ENCODE results near the gene APOB.

Gene APOB

DNA sequence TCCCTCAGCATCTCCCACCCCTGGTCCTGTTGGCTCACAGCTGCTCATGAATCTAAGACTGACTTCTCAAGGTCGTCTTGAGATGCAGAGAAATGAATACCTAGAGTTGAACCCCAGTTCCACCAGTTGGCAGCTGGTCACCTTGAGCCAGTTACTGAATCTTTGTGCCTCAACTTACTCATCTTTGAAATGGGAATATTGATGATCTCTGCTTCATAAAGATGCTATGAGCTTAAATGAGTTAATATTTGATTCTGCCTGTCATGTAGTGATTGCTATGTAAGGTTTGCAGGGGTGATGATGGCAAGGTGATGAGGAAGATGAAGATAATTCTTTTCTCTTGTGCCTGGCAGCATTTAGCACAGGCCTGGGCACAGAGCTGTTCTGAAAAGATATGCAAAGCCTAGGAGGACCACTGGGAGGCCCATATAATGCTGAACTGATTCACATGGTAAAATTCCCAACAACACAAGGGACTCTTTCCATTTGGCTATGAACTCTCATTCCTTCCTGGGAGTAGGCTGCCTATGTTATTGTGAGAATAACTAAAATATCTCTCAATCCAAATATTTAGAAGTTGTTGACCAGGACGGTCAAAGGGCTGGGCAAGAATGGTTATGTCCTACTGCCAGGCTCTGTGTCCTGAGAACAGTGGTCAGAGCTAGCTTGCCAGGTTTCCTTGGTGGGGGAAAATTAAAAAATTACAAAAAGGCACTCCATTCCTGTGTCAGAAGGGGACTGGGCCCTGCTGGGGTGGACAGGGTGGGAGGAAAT is 70.9 kb downstream of the APOB start:
- DNase-seq = no peak

DNA sequence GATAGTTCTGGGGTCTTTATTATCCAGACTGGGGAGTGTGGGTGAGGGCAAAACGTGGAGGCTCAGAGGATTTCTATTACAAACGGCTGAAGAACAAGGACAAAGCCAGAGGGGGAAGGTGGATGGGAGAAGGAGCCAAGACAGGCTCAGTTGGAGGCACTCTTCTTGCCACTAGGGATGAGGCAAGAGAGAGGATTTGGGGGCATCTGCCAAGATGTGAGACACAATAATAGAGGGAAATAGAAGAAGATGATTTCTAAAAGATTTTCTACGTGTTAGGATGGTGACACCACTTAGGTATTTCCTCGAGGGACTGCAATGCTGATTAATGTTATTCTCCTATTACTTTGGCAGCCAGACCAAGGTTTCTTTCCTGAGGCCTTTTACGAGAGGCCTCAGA is 71.8 kb downstream of the APOB start:
- DNase-seq = no peak

DNA sequence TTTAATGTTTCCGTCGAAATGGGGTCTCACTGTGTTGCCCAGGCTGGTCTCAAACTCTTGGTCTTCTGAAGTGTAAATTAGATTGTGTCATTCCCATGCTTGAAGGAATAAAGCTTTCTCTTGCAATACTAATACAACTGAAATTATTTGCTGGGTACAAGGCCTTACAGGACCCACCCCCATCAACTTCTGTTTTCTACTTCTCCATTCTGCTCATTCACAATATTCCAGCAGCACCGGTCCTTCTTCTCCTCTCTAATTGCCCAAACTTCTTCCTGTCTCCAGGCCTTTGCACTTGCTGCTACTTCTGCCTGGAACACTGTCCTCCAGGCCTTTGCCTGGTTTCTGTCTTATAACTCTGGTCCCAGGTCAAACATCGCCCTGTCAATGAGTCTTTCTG is 73.8 kb downstream of the APOB start:
- no peak for DNase-seq

DNA sequence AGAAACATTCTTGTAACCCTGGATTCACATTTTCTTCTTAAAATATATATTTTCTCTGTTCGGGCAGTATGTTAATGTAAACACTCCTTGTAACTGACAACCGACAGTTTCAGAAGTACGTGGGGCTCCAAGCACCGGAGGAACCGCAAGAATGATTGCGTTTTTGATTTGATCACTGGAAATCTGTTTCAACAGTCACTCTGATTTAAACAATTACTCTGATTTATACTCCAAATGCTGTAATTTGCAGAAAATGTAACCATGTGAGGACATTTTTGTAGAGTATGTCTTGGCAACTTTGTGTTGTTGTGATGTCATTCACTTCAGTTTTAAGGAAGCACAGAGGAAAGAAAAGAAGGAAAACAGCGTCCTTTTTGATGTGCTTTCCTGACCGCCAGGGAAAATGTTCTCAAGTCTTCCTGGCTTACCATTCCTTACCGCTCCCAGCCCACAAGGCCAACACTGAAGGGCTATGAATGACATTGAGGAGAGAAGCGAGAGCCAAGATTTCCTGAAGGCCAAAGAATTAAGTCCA is 77.7 kb downstream of the APOB start:
- DNase-seq = no peak

DNA sequence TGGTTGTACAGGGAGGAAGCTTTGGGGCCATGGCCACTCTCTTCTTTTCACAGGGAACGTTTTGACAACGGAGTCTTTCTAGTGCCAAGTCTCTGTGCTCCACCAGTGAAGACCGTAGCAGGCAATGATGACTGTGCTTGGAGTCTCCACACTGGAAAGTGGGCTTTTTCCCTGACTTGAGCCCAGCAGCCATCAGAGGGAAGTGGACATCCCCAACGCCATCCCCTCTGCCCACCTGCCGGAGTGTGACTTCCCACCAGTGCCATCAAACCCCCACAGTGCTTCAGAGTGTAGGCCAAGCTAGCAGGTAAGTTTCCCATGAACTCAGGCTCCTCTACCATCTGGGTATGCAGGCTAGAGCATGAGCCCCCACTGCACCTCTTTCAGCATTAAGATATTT is 78.7 kb downstream of the APOB start:
- no peak for DNase-seq

DNA sequence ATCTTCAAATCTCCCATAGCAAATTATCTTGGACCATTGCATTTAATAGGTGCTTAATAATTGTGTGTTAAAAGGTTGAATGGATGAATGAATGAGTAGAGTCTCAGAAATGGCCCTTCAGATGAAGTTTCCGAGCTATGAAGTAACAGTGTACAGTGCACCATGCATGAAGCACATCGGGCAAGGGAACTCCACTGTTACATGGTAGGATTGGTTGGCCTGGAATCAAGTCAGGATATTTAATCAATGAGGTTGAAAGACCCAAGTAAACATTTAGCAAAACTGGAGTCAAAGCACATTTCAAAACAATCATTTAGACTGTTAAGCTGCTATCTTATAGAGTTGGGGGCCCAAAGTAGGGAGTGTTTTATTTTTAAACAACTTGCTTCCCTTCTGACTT is 80.0 kb downstream of the APOB start:
- DNase-seq = no peak

DNA sequence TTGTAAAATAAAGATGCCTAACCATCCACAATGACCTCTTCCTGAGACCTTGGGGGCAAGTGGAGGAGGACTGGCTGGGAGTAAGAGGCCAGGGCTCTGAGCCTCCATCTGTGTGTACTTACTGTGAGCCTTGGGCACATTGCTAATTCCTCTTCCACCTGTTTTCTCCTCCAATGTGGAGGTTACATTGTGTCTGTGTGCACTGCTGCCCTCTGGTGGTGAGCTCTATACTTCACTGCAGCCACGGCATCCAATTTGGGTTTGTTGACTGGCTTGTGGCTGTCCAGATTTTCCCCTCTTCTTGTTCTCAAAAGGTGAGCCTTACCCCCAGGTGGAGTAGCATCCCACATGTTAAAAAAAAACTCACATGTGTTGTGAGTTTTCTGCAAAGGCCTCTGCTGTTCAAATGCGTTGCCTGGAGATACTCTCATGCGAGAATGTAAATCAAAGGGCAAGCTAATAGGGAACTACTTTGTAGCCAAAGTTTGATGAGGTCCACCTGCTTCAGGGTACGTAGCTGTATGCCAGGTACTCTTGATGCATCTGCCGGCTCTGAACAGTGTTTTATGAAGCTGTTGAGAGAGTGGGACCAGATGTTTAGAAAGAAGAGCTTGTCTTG is 80.8 kb downstream of the APOB start:
- DNase-seq = peak; percentile 40

DNA sequence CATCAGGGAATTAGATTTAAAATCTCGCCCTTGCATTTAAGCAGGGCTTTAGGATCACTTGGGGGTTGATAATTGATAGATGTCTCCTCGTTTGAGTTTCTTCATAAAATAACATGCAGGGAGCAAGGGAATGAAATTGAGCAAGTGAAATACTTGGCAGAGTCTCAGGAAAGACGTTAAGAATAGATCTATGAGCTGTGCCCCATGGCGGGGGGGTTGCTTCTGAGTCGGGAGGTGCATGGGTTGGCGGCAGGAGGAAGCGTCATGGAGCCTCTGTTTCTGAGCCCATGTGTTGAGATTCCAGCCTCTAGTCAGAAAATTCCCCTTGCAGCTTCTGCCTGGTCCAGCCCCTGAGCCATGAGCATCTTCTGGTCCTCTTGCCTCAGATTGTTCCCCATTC is 82.0 kb downstream of the APOB start:
- no peak for DNase-seq

DNA sequence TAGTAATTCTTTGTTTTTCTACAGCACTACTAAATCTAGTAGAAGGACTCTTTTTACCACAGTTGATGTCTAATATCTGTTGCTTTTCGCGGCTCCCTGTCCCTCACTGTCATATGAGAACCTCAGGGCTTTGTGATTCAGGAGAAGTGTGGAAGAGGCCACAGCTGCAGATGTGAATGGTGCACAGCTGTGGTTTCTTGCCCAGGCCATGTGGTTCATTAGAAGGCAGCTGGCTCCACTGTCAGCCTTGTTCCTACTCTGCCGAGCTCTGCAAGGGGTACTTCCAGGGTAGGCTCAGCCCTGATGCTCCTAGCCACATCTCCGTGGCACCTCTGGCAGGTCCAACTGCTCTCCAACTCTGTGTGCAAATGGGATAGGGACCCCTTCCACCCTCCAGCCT is 83.9 kb downstream of the APOB start:
- no peak for DNase-seq

DNA sequence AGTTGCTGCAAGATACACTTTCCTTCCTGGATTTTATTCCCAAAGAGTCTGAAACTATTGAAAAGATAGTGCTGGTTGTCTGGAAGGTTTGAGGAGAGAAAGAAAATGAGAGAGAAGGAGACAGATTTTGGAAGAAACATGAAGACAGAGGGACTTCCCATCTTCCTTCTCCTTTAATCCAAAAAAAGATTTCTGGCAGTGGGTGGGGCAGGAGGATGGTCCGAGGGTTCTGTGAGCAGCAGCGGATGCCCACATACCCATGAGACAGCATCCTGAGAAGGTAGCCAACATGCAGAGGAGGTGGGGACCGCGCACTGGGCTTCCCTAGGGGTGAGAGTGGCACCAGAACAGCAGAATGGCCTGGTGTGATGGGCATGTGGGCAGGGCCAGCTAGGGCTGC is 84.6 kb downstream of the APOB start:
- DNase-seq = no peak

DNA sequence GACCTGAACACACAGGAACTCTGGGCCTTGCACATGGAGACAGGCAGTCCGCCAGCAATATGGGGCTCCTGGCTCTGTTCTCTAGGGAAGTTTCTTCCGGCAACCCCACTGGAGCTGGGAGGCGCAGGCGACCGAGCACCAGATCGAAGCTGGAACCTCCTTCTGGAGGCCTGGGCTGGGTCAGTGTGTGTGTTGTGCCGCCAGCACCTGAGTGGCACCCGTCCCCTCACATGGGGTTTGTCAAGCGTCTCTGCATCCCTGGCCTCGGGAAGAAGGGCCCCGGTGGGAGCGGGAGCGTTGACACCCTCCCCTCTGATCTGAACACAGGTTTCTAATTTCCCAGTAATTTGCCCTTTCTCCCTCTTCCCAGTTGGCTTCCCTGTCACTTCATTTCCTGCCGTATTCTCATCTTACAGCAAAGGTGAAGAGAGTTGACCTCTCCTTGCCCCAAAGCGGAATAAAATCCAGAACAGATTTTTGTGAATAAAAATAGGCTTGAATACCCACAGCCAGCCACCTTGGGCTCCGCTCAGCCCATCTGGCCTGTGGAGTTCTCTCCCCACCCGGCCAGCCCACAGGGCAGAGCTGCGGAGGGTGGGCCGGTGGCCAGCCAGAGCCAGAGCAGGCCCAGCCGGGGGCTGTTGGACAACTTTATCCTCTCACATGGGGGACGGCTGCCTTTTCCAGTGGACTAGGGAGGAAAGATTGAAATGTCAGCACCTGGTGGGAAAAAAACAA is 85.9 kb downstream of the APOB start:
- no peak for DNase-seq

DNA sequence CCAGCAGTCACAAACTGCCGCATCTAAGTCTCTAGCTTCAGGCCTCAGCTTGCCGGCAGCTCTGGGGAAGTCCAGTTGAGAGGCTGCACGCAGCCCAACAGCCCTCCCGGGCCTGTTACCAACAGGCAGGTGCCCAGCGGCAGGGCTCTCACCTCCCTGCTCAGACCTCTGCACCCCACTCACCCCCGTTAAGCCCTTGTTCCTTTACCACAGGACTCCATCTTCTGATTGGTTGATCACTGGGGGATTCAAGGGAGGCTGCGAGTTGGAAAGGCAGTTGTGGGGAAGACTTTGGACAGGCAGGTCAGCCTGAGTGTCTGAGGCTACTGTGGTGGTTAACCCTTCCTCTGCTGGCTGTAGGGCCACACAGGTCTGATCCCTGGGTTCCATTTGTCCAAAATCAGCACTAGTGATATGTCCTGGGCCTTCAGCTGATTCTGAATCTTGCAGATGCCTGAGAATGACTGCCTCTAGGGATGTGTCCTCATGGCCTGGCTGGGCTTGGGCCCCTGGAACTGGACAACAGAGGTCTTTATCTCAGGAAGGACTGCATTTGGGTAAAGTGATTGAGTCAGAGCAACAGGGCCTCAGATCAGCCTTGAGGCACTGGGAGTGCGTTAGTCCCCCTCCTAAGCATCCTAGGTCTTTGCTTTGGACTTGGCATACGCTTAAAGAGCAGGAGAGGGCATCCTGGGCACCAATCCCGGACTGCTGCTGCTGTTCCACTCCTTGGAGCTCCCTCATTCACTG is 88.4 kb downstream of the APOB start:
- DNase-seq = no peak

DNA sequence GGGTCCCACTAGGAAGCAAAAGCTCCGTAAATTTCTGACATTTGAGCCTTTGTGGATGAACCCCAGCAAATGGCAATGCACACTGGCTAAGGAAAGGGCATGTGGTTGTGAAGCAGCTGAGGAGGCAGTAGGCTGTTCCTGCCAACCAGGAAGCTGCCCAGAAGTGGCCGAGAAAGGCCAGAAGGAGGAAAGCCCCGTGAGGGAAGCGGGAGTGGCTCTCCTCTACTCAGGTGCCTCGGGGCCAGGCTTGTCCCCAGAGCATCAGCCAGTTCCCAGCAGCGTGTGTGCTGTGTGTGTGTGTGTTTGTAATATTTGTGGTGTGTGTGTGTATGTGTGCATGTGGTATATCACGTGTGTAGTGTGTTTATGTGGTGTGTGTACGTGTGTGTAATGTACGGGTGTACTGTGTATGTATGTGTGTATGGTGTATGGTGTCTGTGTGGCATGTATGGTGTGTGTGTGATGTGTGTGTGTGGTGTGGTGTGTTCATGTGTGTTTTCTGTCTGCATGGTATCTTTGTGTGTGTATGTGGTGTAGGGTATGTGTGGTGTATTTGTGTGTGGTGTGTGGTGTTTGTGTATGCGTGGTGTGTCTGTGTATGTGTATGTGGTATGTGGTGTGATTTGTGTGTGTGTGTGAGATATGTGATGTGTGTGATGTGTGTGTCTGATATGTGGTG is 90.6 kb downstream of the APOB start:
- DNase-seq = no peak
